ENCODE data around the gene PRUNE2.

PRUNE2 gene

DNA sequence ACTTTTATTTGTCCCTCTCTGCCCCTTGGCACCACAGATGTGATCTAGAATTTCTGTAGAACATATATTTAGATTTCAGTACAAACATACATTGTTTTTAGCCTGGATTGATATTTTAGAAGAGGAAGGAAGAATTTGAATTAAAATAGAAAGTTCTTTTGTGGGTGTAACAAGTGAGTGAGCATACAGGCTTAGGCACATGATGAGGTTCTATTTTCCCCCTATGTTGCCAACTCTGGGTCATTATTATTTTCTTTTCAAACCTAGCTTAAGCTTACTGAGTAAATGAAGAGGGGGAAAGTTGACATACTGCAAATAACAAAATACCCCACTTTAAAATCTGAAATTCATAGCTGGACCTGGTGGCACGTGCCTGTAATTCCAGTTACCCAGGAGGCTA lies 344.0 kb downstream of the PRUNE2 start:
- no peak for DNase-seq
